ENCODE data around the gene COPE.

Gene COPE

GRCh38 chr19:18865106-18865972, 53.8 kb downstream of the COPE start:
- no peak for DNase-seq

GRCh38 chr19:18863843-18864362, 55.3 kb downstream of the COPE start:
- DNase-seq, result no peak

- no peak for DNase-seq
Observed at GRCh38 chr19:18862976-18863842, 56.0 kb downstream of the COPE start.

- no peak for DNase-seq
Observed at GRCh38 chr19:18861917-18862316, 57.3 kb downstream of the COPE start.

GRCh38 chr19:18861235-18861634, 58.0 kb downstream of the COPE start:
- DNase-seq, result no peak

- DNase-seq, result no peak
Observed at GRCh38 chr19:18860725-18861124, 58.5 kb downstream of the COPE start.

GRCh38 chr19:18860302-18860700, 58.9 kb downstream of the COPE start:
- DNase-seq, result no peak

- DNase-seq, result peak in 1 of 2 experiments; percentile 12
Observed at GRCh38 chr19:18859676-18860301, 59.4 kb downstream of the COPE start.

- DNase-seq, result no peak
Observed at GRCh38 chr19:18858906-18859646, 60.1 kb downstream of the COPE start.

GRCh38 chr19:18857223-18857622, 62.0 kb downstream of the COPE start:
- no peak for DNase-seq

- DNase-seq, result peak; percentile 41 to 82
Observed at GRCh38 chr19:18856385-18857126, 62.6 kb downstream of the COPE start.

- DNase-seq, result no peak
Observed at GRCh38 chr19:18855647-18856384, 63.4 kb downstream of the COPE start.

- no peak for DNase-seq
Observed at GRCh38 chr19:18854982-18855381, 64.2 kb downstream of the COPE start.

- no peak for DNase-seq
Observed at GRCh38 chr19:18853755-18854427, 65.3 kb downstream of the COPE start.

GRCh38 chr19:18852648-18853047, 66.5 kb downstream of the COPE start:
- no peak for DNase-seq

- DNase-seq, result no peak
Observed at GRCh38 chr19:18851673-18852325, 67.4 kb downstream of the COPE start.

- DNase-seq, result no peak
Observed at GRCh38 chr19:18850471-18851375, 68.5 kb downstream of the COPE start.

- no peak for DNase-seq
Observed at GRCh38 chr19:18849838-18850400, 69.3 kb downstream of the COPE start.

Measured in cerebellar nuclear complex (tissue), 1 donor.